HG03064 (cell line): ENCODE data around the gene IL21.

Source experiments
- ATAC-seq: cut with Tn5 transposase; IDR thresholded peaks from one replicate; pipeline ENCODE4 v1.9.1; 2021; ENCODE audit warnings: low read depth; ENCODE audit not compliant: unreplicated experiment

Gene IL21

GRCh38 chr4:122635205-122635604, 14.3 kb upstream of the IL21 start:
- no peak for ATAC-seq

GRCh38 chr4:122633211-122633610, 12.3 kb upstream of the IL21 start:
- ATAC-seq = no peak

GRCh38 chr4:122632396-122633143, 11.7 kb upstream of the IL21 start:
- no peak for ATAC-seq

- no peak for ATAC-seq
Measured at GRCh38 chr4:122625156-122625555, 4.3 kb upstream of the IL21 start.

GRCh38 chr4:122624205-122624604, 3.3 kb upstream of the IL21 start:
- no peak for ATAC-seq

GRCh38 chr4:122623637-122624166, 2.8 kb upstream of the IL21 start:
- ATAC-seq = no peak

GRCh38 chr4:122622400-122622799, 1.5 kb upstream of the IL21 start:
- ATAC-seq = no peak

GRCh38 chr4:122619611-122620010, 1.3 kb downstream of the IL21 start:
- ATAC-seq = no peak

- no peak for ATAC-seq
Measured at GRCh38 chr4:122617597-122618593, 3.0 kb downstream of the IL21 start.

- ATAC-seq = no peak
Measured at GRCh38 chr4:122616915-122617596, 3.8 kb downstream of the IL21 start.

GRCh38 chr4:122614621-122615020, 6.2 kb downstream of the IL21 start:
- no peak for ATAC-seq

- ATAC-seq = no peak
Measured at GRCh38 chr4:122612540-122612939, 8.3 kb downstream of the IL21 start.

- no peak for ATAC-seq
Measured at GRCh38 chr4:122606364-122607043, 14.4 kb downstream of the IL21 start.

- no peak for ATAC-seq
Measured at GRCh38 chr4:122604146-122604545, 16.7 kb downstream of the IL21 start.

- no peak for ATAC-seq
Measured at GRCh38 chr4:122603156-122603574, 17.7 kb downstream of the IL21 start.

GRCh38 chr4:122602277-122603142, 18.4 kb downstream of the IL21 start:
- no peak for ATAC-seq

- no peak for ATAC-seq
Measured at GRCh38 chr4:122591196-122591595, 29.7 kb downstream of the IL21 start.

- ATAC-seq = no peak
Measured at GRCh38 chr4:122588453-122589238, 32.2 kb downstream of the IL21 start.
